H1 (cell line): Measurements from ENCODE around the gene ATP6V1A. TPM values are rescaled to one million over a fixed set of nuclear protein-coding genes. Genes with fewer than 3 reads are reported as not detected.

Experiments
- CTCF ChIA-PET: fragments of 300-600 bp; sonication (Branson Sonifier 250); formaldehyde crosslinking; loops from one replicate; lab custom pipeline; 2021; ENCODE audit not compliant: partially characterized antibody; lab: Charles Lee
- POLR2A ChIA-PET: fragments of 300-600 bp; sonication (Branson Sonifier 250); formaldehyde crosslinking; loops from one replicate; lab custom pipeline; 2021; ENCODE audit warnings: inconsistent platforms; ENCODE audit not compliant: partially characterized antibody; lab: Charles Lee
- DNase-seq, 2 experiments: peaks; one replicate each; pipeline versions ENCODE4 v3.0.0 to v3.0.0-alpha.2; 2010 to 2022; ENCODE audit warnings: low spot score in 2 of 2, low read depth in 1 of 2, mixed read lengths in 1 of 2
- FAIRE-seq: peaks from 2 replicates; lab custom pipeline; 2011; peaks lifted over from hg19 to GRCh38; lab: Jason Lieb, UNC
- H2AFZ ChIP-seq: 2 replicates; pipeline ENCODE4 v1.8.1; 2012; ENCODE audit warnings: low read length, inconsistent platforms
- H2AK5ac ChIP-seq: 2 replicates; pipeline ENCODE4 v1.6.1; 2013; ENCODE audit warnings: low read depth, low read length
- H2BK120ac ChIP-seq: replicated peaks from 2 replicates; pipeline ENCODE3; 2013; ENCODE audit warnings: low read depth, low read length, inconsistent platforms
- H2BK12ac ChIP-seq: 2 replicates; pipeline ENCODE4 v1.6.1; 2013; ENCODE audit warnings: low read depth, low read length
- H2BK15ac ChIP-seq: 2 replicates; pipeline ENCODE4 v1.6.1; 2013; ENCODE audit warnings: low read length
- H2BK20ac ChIP-seq: 2 replicates; pipeline ENCODE4 v1.6.1; 2013; ENCODE audit warnings: low read length
- H2BK5ac ChIP-seq: 2 replicates; pipeline ENCODE4 v1.6.1; 2013; ENCODE audit warnings: low read depth, low read length
- H3K14ac ChIP-seq: 2 replicates; pipeline ENCODE4 v1.6.1; 2013; ENCODE audit warnings: inconsistent platforms; ENCODE audit not compliant: insufficient read length
- H3K18ac ChIP-seq: 2 replicates; pipeline ENCODE4 v1.6.1; 2013; ENCODE audit warnings: low read length; ENCODE audit errors: extremely low read depth
- H3K23ac ChIP-seq: 2 replicates; pipeline ENCODE4 v1.6.1; 2013; ENCODE audit warnings: inconsistent platforms; ENCODE audit not compliant: insufficient read length
- H3K23me2 ChIP-seq: 2 replicates; pipeline ENCODE4 v1.6.1; 2013; ENCODE audit warnings: low read depth, low read length
- H3K27ac ChIP-seq: 2 replicates; pipeline ENCODE4 v1.6.1; 2011; ENCODE audit warnings: low read depth, low read length, inconsistent platforms
- H3K27me3 ChIP-seq, 4 experiments: replicated peaks in 1 of 4; 1 replicate in 1 of 4; 2 replicates in 3 of 4; pipeline versions ENCODE4 v1.6.1 to v1.8.1; 2011 to 2013; ENCODE audit warnings: low read length in 3 of 4, mild to moderate bottlenecking in 3 of 4, inconsistent platforms in 2 of 4, mixed read lengths in 2 of 4, moderate library complexity in 1 of 4; ENCODE audit not compliant: control insufficient read depth in 3 of 4, insufficient read depth in 3 of 4; ENCODE audit errors: extremely low read depth in 1 of 4
- H3K36me3 ChIP-seq, 4 experiments: 2 replicates each; pipeline versions ENCODE4 v1.6.1 to v1.8.1; 2011 to 2013; ENCODE audit warnings: mild to moderate bottlenecking in 4 of 4, low read length in 3 of 4, moderate library complexity in 2 of 4, control low read depth in 1 of 4, inconsistent platforms in 1 of 4; ENCODE audit not compliant: insufficient read depth in 4 of 4, control insufficient read depth in 2 of 4
- H3K4ac ChIP-seq: replicated peaks from 2 replicates; pipeline ENCODE3; 2013; ENCODE audit warnings: low read length, low read depth, mixed read lengths, inconsistent platforms; ENCODE audit not compliant: insufficient read length
- H3K4me1 ChIP-seq, 4 experiments: replicated peaks in 1 of 4; 1 replicate in 1 of 4; 2 replicates in 3 of 4; pipeline versions ENCODE4 v1.6.1 to v1.8.1; 2011 to 2013; ENCODE audit warnings: low read length in 3 of 4, inconsistent platforms in 2 of 4, mixed read lengths in 1 of 4; ENCODE audit not compliant: insufficient read depth in 4 of 4, control insufficient read depth in 3 of 4
- H3K4me2 ChIP-seq, 2 experiments: 2 replicates each; pipeline versions ENCODE4 v1.6.1 to v1.8.1; 2011 to 2013; ENCODE audit warnings: low read depth in 2 of 2, low read length in 2 of 2, control low read depth in 1 of 2, inconsistent platforms in 1 of 2, mild to moderate bottlenecking in 1 of 2; ENCODE audit not compliant: insufficient read depth in 1 of 2
- H3K4me3 ChIP-seq, 4 experiments: fragments of 200-600, 300-600 bp in 1 of 4; sonication (generic), shearing (Covaris generic), sonication (Bioruptor Twin) in 1 of 4; 2 replicates each; pipeline versions ENCODE4 v1.5.1 to v1.8.1; 2011 to 2016; ENCODE audit warnings: low read length in 4 of 4, low read depth in 3 of 4, control low read depth in 2 of 4, inconsistent platforms in 2 of 4, mild to moderate bottlenecking in 2 of 4, mixed read lengths in 1 of 4, moderate library complexity in 1 of 4; ENCODE audit not compliant: insufficient read depth in 2 of 4; ENCODE audit errors: extremely low read depth in 1 of 4
- H3K56ac ChIP-seq: replicated peaks from 2 replicates; pipeline ENCODE3; 2013; ENCODE audit warnings: low read depth, mild to moderate bottlenecking, mixed read lengths, low read length, inconsistent platforms; ENCODE audit not compliant: insufficient read length
- H3K79me1 ChIP-seq: 2 replicates; pipeline ENCODE4 v1.6.1; 2013; ENCODE audit warnings: low read depth, low read length, control low read depth
- H3K79me2 ChIP-seq, 2 experiments: 2 replicates each; pipeline versions ENCODE4 v1.6.1 to v1.8.1; 2012 to 2013; ENCODE audit warnings: low read length in 2 of 2, mild to moderate bottlenecking in 2 of 2, inconsistent platforms in 1 of 2; ENCODE audit not compliant: insufficient read depth in 2 of 2, control insufficient read depth in 1 of 2
- H3K9ac ChIP-seq, 4 experiments: replicated peaks in 1 of 4; 1 replicate in 1 of 4; 2 replicates in 3 of 4; pipeline versions ENCODE4 v1.6.1 to v1.8.1; 2011 to 2013; ENCODE audit warnings: low read depth in 3 of 4, low read length in 3 of 4, control low read depth in 2 of 4, mild to moderate bottlenecking in 2 of 4, moderate library complexity in 2 of 4, inconsistent platforms in 1 of 4; ENCODE audit errors: extremely low read depth in 1 of 4
- H3K9me3 ChIP-seq, 2 experiments: 2 replicates each; pipeline versions ENCODE4 v1.6.1 to v1.8.1; 2012 to 2013; ENCODE audit warnings: mild to moderate bottlenecking in 2 of 2, moderate library complexity in 2 of 2, control low read depth in 1 of 2, inconsistent platforms in 1 of 2, low read depth in 1 of 2, low read length in 1 of 2, mixed read lengths in 1 of 2; ENCODE audit not compliant: insufficient read depth in 2 of 2
- H4K20me1 ChIP-seq, 2 experiments: replicated peaks in 1 of 2; 2 replicates each; pipeline versions ENCODE3 to v1.8.1; 2011 to 2013; ENCODE audit warnings: inconsistent platforms in 2 of 2, low read length in 2 of 2, mild to moderate bottlenecking in 1 of 2; ENCODE audit not compliant: insufficient read depth in 2 of 2, control insufficient read depth in 1 of 2
- H4K5ac ChIP-seq: 2 replicates; pipeline ENCODE4 v1.6.1; 2013; ENCODE audit warnings: low read length, low read depth, mixed read lengths, inconsistent platforms; ENCODE audit not compliant: insufficient read length
- H4K8ac ChIP-seq: 2 replicates; pipeline ENCODE4 v1.8.0; 2013; ENCODE audit warnings: mild to moderate bottlenecking, moderate library complexity, low read length, inconsistent platforms; ENCODE audit not compliant: insufficient read depth; ENCODE audit errors: extremely low read depth
- H4K91ac ChIP-seq: replicated peaks from 2 replicates; pipeline ENCODE3; 2013; ENCODE audit warnings: low read length, mixed read lengths, inconsistent platforms; ENCODE audit not compliant: insufficient read length
- ASH2L ChIP-seq: fragments of 200-600, 300-600 bp; sonication (generic); IDR thresholded peaks from one replicate; pipeline ENCODE4 v1.7.1; 2017; ENCODE audit warnings: low read length
- FOSL1 ChIP-seq: IDR thresholded peaks from 2 replicates; pipeline ENCODE4 v1.6.1; 2011; ENCODE audit warnings: mild to moderate bottlenecking, low read depth, low read length, moderate library complexity; ENCODE audit not compliant: insufficient read depth
- GABPA ChIP-seq: IDR thresholded peaks from 2 replicates; pipeline ENCODE4 v1.6.1; 2011; ENCODE audit warnings: mild to moderate bottlenecking, low read length, moderate library complexity, borderline replicate concordance; ENCODE audit not compliant: insufficient read depth
- JUND ChIP-seq: IDR thresholded peaks from 2 replicates; pipeline ENCODE4 v1.6.1; 2011; ENCODE audit warnings: mild to moderate bottlenecking, improper control_type of control experiment, low read length
- KDM1A ChIP-seq: fragments of 200-600, 300-600 bp; sonication (generic); IDR thresholded peaks from 2 replicates; pipeline ENCODE4 v1.7.1; 2016; ENCODE audit warnings: mild to moderate bottlenecking, low read length, borderline replicate concordance
- NANOG ChIP-seq: IDR thresholded peaks from 2 replicates; pipeline ENCODE4 v1.6.1; 2011; ENCODE audit warnings: low read length, low read depth, mild to moderate bottlenecking, inconsistent platforms; ENCODE audit not compliant: insufficient read depth, poor library complexity, severe bottlenecking
- NRF1 ChIP-seq: IDR thresholded peaks from 2 replicates; pipeline ENCODE4 v1.6.1; 2011; ENCODE audit warnings: mild to moderate bottlenecking, low read depth, low read length, improper control_type of control experiment
- POU5F1 ChIP-seq: IDR thresholded peaks from 2 replicates; pipeline ENCODE4 v1.6.1; 2011; ENCODE audit warnings: low read depth, mild to moderate bottlenecking, low read length, moderate library complexity
- RAD21 ChIP-seq, 2 experiments: IDR thresholded peaks in 1 of 2; conservative IDR thresholded peaks in 1 of 2; 2 replicates each; pipeline ENCODE4 v1.6.1; 2011; ENCODE audit warnings: low read depth in 2 of 2, low read length in 2 of 2, improper control_type of control experiment in 1 of 2, inconsistent platforms in 1 of 2, mild to moderate bottlenecking in 1 of 2, moderate library complexity in 1 of 2
- RXRA ChIP-seq: IDR thresholded peaks from 2 replicates; pipeline ENCODE4 v1.6.1; 2011; ENCODE audit warnings: low read depth, mild to moderate bottlenecking, low read length, moderate library complexity; ENCODE audit not compliant: insufficient read depth
- SIX5 ChIP-seq: IDR thresholded peaks from 2 replicates; pipeline ENCODE4 v1.6.1; 2011; ENCODE audit warnings: mild to moderate bottlenecking, low read depth, low read length
- TAF1 ChIP-seq: IDR thresholded peaks from 2 replicates; pipeline ENCODE4 v1.6.1; 2011; ENCODE audit warnings: mild to moderate bottlenecking, low read depth, low read length
- WGBS, 2 experiments: shearing (Covaris generic) in 1 of 2; methylation state at CpG; one replicate each; pipeline versions ENCODE4 v1.1.6 to v1.1.7; 2013 to 2015; ENCODE audit warnings: low lambda C conversion rate in 2 of 2, mixed read lengths in 2 of 2, inconsistent platforms in 1 of 2, low coverage in 1 of 2, missing lambda C conversion rate in 1 of 2; ENCODE audit not compliant: insufficient replicate concordance in 2 of 2, insufficient coverage in 1 of 2, insufficient read length in 1 of 2; ENCODE audit errors: extremely low coverage in 1 of 2, missing lambda C conversion rate in 1 of 2; 5-methylcytosine and 5-hydroxymethylcytosine counted together
- polyA plus RNA-seq, 7 experiments: library from polyadenylated mRNA; depleted of rRNA in 3 of 7; stranded (reverse) in 5 of 7; unstranded in 2 of 7; fragments of >200 nt in 5 of 7; fragments of 200-250 nt in 2 of 7; gene quantifications; 1 replicate in 5 of 7; 2 replicates in 1 of 7; 4 replicates in 1 of 7; pipeline versions ENCODE4 v1.2.1 to v1.2.3, GENCODE V29; 2011 to 2013; ENCODE audit warnings: missing spikeins in 2 of 7, mixed read lengths in 2 of 7
- total RNA-seq: library from RNA; stranded (reverse); fragmentation: NEBNext Ultra II Directional; extraction: Animal tissue kit (Norgen Biotek cat#: 25700); gene quantifications from 2 replicates; pipeline ENCODE4 v1.2.1, GENCODE V29; 2021
- TF ChIP-seq, protein P1 (sequence below), 3 experiments: IDR thresholded peaks; 1 replicate in 2 of 3; 2 replicates in 1 of 3; pipeline versions ENCODE4 v1.5.1 to v1.6.1; 2011; ENCODE audit warnings: low read length in 3 of 3, mild to moderate bottlenecking in 3 of 3, inconsistent platforms in 2 of 3, low read depth in 1 of 3, moderate library complexity in 1 of 3; ENCODE audit not compliant: insufficient read depth in 1 of 3; ENCODE audit errors: control extremely low read depth in 1 of 3

ATP6V1A gene
- total and polyA plus RNA-seq, 2 of the 8 experiments (the other 6 are each of a cell fraction or from before 2014, with no cell fraction given), result 15.4 to 90.9 TPM

DNA sequence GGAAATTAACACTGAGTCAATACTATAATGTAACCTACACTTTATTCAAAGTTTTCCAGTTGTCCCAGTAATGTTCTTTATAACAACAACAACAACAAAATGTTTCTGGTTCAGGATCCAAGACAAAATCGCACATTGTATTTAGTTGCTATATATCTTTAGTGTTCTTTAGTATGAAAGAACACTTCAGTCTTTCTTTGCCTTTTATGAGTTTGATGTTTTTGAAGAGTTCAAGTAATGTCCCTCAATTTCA, 84.2 kb downstream of the ATP6V1A start:
- no peak overlapping the region for H2AFZ ChIP-seq
- H2BK120ac ChIP-seq, result no peak overlapping the region
- 0% methylated on average over 1 of the region's 1 CpG; no CpG with 5 or more reads in 1 of the 2 experiments for WGBS, 2 experiments
- no peak for TF ChIP-seq FOSL1
- no peak for TF ChIP-seq NANOG
- no peak for TF ChIP-seq NRF1
- TF ChIP-seq POU5F1, result no peak
- no peak for TF ChIP-seq TAF1
- TF ChIP-seq JUND, result no peak
- no peak for TF ChIP-seq ASH2L
- TF ChIP-seq KDM1A, result no peak
- TF ChIP-seq RXRA, result no peak
- TF ChIP-seq GABPA, result no peak
- TF ChIP-seq, protein P1, sequence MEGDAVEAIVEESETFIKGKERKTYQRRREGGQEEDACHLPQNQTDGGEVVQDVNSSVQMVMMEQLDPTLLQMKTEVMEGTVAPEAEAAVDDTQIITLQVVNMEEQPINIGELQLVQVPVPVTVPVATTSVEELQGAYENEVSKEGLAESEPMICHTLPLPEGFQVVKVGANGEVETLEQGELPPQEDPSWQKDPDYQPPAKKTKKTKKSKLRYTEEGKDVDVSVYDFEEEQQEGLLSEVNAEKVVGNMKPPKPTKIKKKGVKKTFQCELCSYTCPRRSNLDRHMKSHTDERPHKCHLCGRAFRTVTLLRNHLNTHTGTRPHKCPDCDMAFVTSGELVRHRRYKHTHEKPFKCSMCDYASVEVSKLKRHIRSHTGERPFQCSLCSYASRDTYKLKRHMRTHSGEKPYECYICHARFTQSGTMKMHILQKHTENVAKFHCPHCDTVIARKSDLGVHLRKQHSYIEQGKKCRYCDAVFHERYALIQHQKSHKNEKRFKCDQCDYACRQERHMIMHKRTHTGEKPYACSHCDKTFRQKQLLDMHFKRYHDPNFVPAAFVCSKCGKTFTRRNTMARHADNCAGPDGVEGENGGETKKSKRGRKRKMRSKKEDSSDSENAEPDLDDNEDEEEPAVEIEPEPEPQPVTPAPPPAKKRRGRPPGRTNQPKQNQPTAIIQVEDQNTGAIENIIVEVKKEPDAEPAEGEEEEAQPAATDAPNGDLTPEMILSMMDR (IDR thresholded peaks at IDR 0.05; ENCODE audit: control extremely low read depth in 1 of 3, insufficient read depth in 1 of 3, low read depth in 1 of 3, low read length in 3 of 3), result no peak
- no peak for TF ChIP-seq RAD21 (IDR thresholded peaks at IDR 0.05 in 1 of 2, conservative IDR thresholded peaks at IDR 0.05 in 1 of 2; ENCODE audit: low read depth in 2 of 2, low read length in 2 of 2)
- no peak for TF ChIP-seq SIX5

More for the DNA sequence above, 84.2 kb downstream of the ATP6V1A start:
- H2BK5ac ChIP-seq, result no peak overlapping the region
- H3K36me3 ChIP-seq, result no peaks in the 10 kb centered on the region
- DNase-seq, result no peak
- no peak overlapping the region for H3K27ac ChIP-seq
- H4K8ac ChIP-seq, result no peak overlapping the region
- H3K4me1 ChIP-seq, result peaks cover 0 to 6% (median 0%) of the 10 kb centered on the region in 4 experiments; a peak in 1 of 7 replicates
- CTCF ChIA-PET, result no interaction called here
- H3K9me3 ChIP-seq, result no peaks in the 10 kb centered on the region
- FAIRE-seq, result no peak
- H3K18ac ChIP-seq, result no peak overlapping the region
- POLR2A ChIA-PET, result no interaction called here
- no peak overlapping the region for H3K23ac ChIP-seq
- no peak overlapping the region for H3K14ac ChIP-seq
- H4K20me1 ChIP-seq, result no peaks in the 10 kb centered on the region
- H3K4me3 ChIP-seq, result no peak overlapping the region
- no peak overlapping the region for H3K4me2 ChIP-seq
- H2BK20ac ChIP-seq, result no peak overlapping the region
- H4K91ac ChIP-seq, result no peak overlapping the region
- no peaks in the 10 kb centered on the region for H3K79me1 ChIP-seq
- H3K27me3 ChIP-seq, result no peaks in the 10 kb centered on the region
- H3K56ac ChIP-seq, result no peak overlapping the region
- H3K79me2 ChIP-seq, result no peaks in the 10 kb centered on the region
- no peak overlapping the region for H2BK12ac ChIP-seq
- H4K5ac ChIP-seq, result no peak overlapping the region
- no peaks in the 10 kb centered on the region for H3K23me2 ChIP-seq
- H3K9ac ChIP-seq, result no peak overlapping the region
- no peak overlapping the region for H3K4ac ChIP-seq
- no peak overlapping the region for H2BK15ac ChIP-seq
- no peak overlapping the region for H2AK5ac ChIP-seq
